Adrenal gland (tissue), 12 donors: Measurements from ENCODE around the gene PRPH2. TPM values are rescaled to one million over a fixed set of nuclear protein-coding genes. Genes with fewer than 3 reads are reported as not detected.
"Not testable (repeated sequence)": the region's sequence is repeated elsewhere in the genome, so short reads cannot be mapped to it uniquely, and the experiment has no call there.

Experiments
- DNase-seq, 7 donors: peaks; one replicate each; pipeline ENCODE4 v3.0.0-alpha.2; 2019 to 2020
- H3K27ac ChIP-seq, 5 donors: fragments of 200-600 bp; sonication (generic) in 4 of 5; 1 replicate in 3 of 5; 2 replicates in 2 of 5; pipeline versions ENCODE4 v1.5.1 to v1.8.0; 2016 to 2020; ENCODE audit warnings: mild to moderate bottlenecking in 1 of 5
- H3K27me3 ChIP-seq: fragments of 200-600 bp; 2 replicates; pipeline ENCODE4 v1.8.0; 2021
- H3K36me3 ChIP-seq, 2 donors: fragments of 200-600 bp; replicated peaks in 1 of 2; 1 replicate in 1 of 2; 2 replicates in 1 of 2; pipeline versions ENCODE4 v1.5.1 to v1.8.0; 2018 to 2022
- H3K4me1 ChIP-seq, 2 donors: fragments of 200-600 bp; replicated peaks in 1 of 2; 1 replicate in 1 of 2; 2 replicates in 1 of 2; pipeline versions ENCODE4 v1.5.1 to v1.8.0; 2018 to 2021
- H3K4me3 ChIP-seq, 4 donors: fragments of 200-600 bp; sonication (generic) in 3 of 4; one replicate each; pipeline ENCODE4 v1.5.1; 2016 to 2018
- H3K9me3 ChIP-seq, 3 donors: fragments of 200-600 bp; sonication (generic) in 1 of 3; replicated peaks in 1 of 3; 1 replicate in 2 of 3; 2 replicates in 1 of 3; pipeline versions ENCODE4 v1.5.1 to v1.8.0; 2016 to 2021
- CTCF ChIP-seq, 6 experiments: fragments of 450-650 bp in 4 of 6; fragments of 200-600 bp in 2 of 6; sonication (generic) in 1 of 6; IDR thresholded peaks; 1 replicate in 5 of 6; 2 replicates in 1 of 6; pipeline versions ENCODE4 v1.5.1 to v1.8.0; 2016 to 2021; ENCODE audit warnings: antibody characterized with exemption in 6 of 6, mild to moderate bottlenecking in 2 of 6, moderate library complexity in 1 of 6
- POLR2A ChIP-seq, 2 donors: fragments of 450-650 bp; IDR thresholded peaks; one replicate each; pipeline ENCODE4 v1.6.1; 2017; ENCODE audit warnings: antibody characterized with exemption in 2 of 2, mild to moderate bottlenecking in 2 of 2, moderate library complexity in 1 of 2
- WGBS, 4 donors: extraction: QIAGEN DNeasy Blood & Tissue Kit in 2 of 4; methylation state at CpG; one replicate each; pipeline versions ENCODE4 v1.1.5 to v1.1.7; 2013 to 2017; 5-methylcytosine and 5-hydroxymethylcytosine counted together
- intact Hi-C, 2 donors: fragments of 100-400 bp; cut with DNase I; formaldehyde crosslinking; loops; one replicate each; pipeline versions ENCODE4 v1.14.1 to v1.15.0; 2022 to 2023
- polyA plus RNA-seq, 3 donors: library from polyadenylated mRNA; stranded (reverse); fragments of 200-250 nt in 2 of 3; fragments of 350-450 nt in 1 of 3; fragmentation: Illumina TruSeq in 1 of 3; extraction: RNeasy Lipid Tissue Mini Kit (QIAGEN cat#74804) in 1 of 3; gene quantifications; one replicate each; pipeline ENCODE4 v1.2.3, GENCODE V29; 2013 to 2014
- total RNA-seq, 9 donors: library from RNA; depleted of rRNA in 4 of 9; stranded (reverse); fragments of >200 nt in 4 of 9; fragments of 120-200 nt in 1 of 9; fragmentation: NEBNext Ultra II Directional in 1 of 9; extraction: Animal tissue kit (Norgen Biotek cat#: 25700) in 1 of 9; gene quantifications; one replicate each; pipeline versions ENCODE4 v1.1.0 to v1.2.4, GENCODE V29; 2013 to 2023
- donor health status: healthy with polysubstance abuse.
- donor health status: Bipolar disorder and iron deficiency.
- donor health status: DM: yes; HTN: yes; CAD: no.
- donor health status: DM: no; HTN: no; CAD: no.
- donor health status: DM: no; HTN: no; CAD: no.
- donor health status: DM: yes; HTN: yes; CAD: no.

Gene PRPH2
- total and polyA plus RNA-seq, 12 donors: 0.47 to 2.7 (median 0.97) TPM; not detected in 1

GRCh38 chr6:42742116-42742894, 19.9 kb upstream of the PRPH2 start:
- no peak overlapping the region for H3K27ac ChIP-seq
- TF ChIP-seq POLR2A (IDR thresholded peaks at IDR 0.05): no peak
- 44 to 66% (median 61%) methylated on average over 5 of the region's 5 CpGs for WGBS, 4 donors
- intact Hi-C loops: no loop called here
- no peaks in the 10 kb centered on the region for H3K9me3 ChIP-seq
- H3K4me1 ChIP-seq: peaks cover 8 to 24% of the 10 kb centered on the region in 2 donors
- no peaks in the 10 kb centered on the region for H3K27me3 ChIP-seq
- no peak for DNase-seq
- no peaks in the 10 kb centered on the region for H3K36me3 ChIP-seq
- H3K4me3 ChIP-seq: no peak overlapping the region

- 49 to 72% (median 62%) methylated on average over 3 of the region's 3 CpGs for WGBS, 4 donors
- Histone ChIP-seq H3K27ac (no peak overlapping the region), H3K4me3 (no peak overlapping the region), H3K36me3 (no peaks in the 10 kb centered on the region), H3K27me3 (peaks cover 5% of the 10 kb centered on the region), H3K9me3 (no peaks in the 10 kb centered on the region), H3K4me1 (peaks cover 8 to 24% of the 10 kb centered on the region in 2 donors)
- intact Hi-C loops: no loop called here
- no peak for DNase-seq
- TF ChIP-seq CTCF (IDR thresholded peaks at IDR 0.05) (no peak), POLR2A (IDR thresholded peaks at IDR 0.05) (no peak)
Observed at GRCh38 chr6:42740725-42741124, 18.3 kb upstream of the PRPH2 start.

- intact Hi-C loops: no loop called here
- WGBS, 4 donors: 87 to 94% (median 89%) methylated on average over 3 of the region's 3 CpGs
- Histone ChIP-seq H3K4me1 (no peaks in the 10 kb centered on the region), H3K36me3 (no peaks in the 10 kb centered on the region), H3K27ac (no peak overlapping the region), H3K27me3 (peaks cover 5% of the 10 kb centered on the region), H3K4me3 (no peak overlapping the region), H3K9me3 (no peaks in the 10 kb centered on the region)
- TF ChIP-seq POLR2A (IDR thresholded peaks at IDR 0.05): no peak
- TF ChIP-seq CTCF (IDR thresholded peaks at IDR 0.05): no peak
- DNase-seq: no peak
Observed at GRCh38 chr6:42735976-42736375, 13.6 kb upstream of the PRPH2 start.

- H3K36me3 ChIP-seq, H3K4me1 ChIP-seq, H3K27ac ChIP-seq, H3K27me3 ChIP-seq, H3K4me3 ChIP-seq, intact Hi-C loops, H3K9me3 ChIP-seq, DNase-seq: not testable (repeated sequence)
- 71 to 77% (median 73%) methylated on average over 13 of the region's 13 CpGs for WGBS, 4 donors
Observed at GRCh38 chr6:42733867-42734481, 11.6 kb upstream of the PRPH2 start.

GRCh38 chr6:42729731-42730130, 7.3 kb upstream of the PRPH2 start:
- DNase-seq: no peak
- Histone ChIP-seq H3K27me3 (no peaks in the 10 kb centered on the region), H3K27ac (no peak overlapping the region), H3K36me3 (no peaks in the 10 kb centered on the region), H3K9me3 (no peaks in the 10 kb centered on the region), H3K4me3 (no peak overlapping the region), H3K4me1 (peaks cover 7 to 19% of the 10 kb centered on the region in 2 donors)
- no peak for TF ChIP-seq POLR2A (IDR thresholded peaks at IDR 0.05)
- TF ChIP-seq CTCF (IDR thresholded peaks at IDR 0.05): no peak
- WGBS, 4 donors: 25 to 70% (median 45%) methylated on average over 2 to 3 of the region's 3 CpGs
- intact Hi-C loops: loop anchor here in 1 of 2 donors (5.0 kb wide), 2 partner anchors 62 to 148 kb away; partner anchors contain the start of gene RPL7L1
